ENCODE results near the gene CCDC68. TPM values are rescaled to one million over a fixed set of nuclear protein-coding genes. Genes with fewer than 3 reads are reported as not detected.

CCDC68 gene
- total and polyA plus RNA-seq, 9 donors: 5.4 to 62.8 (median 11.2) TPM

DNA sequence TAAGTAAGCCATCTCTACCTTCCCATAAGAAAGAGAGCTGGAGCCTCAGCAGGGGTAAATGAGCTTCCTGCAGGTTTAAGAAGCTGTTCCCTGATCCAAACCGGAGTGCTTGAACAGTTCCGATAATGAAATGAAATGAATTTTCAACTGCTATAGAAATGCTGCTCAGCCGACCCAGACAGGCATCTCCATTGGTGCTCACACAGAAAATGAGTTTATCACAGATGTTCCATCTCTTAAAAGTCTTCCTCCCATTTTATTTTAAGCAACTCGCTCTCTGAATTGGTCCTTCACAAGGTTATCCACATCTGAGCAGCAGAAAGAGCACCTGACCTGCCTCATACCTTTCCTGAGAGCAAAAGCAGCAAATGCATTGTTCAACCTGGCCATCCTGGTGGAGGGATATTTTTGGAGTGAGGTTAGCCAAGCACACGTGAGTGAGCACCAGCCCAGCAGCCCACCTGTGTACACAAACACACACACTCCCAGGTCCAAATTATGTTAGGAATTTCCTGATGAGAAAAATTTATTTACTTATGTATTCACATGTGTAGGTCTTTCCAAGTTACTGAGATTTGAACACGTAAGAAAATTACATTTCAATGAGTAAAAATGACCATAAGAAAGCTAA lies 42.2 kb upstream of the CCDC68 start:
- Histone ChIP-seq H3K9me3 (no peaks in the 10 kb centered on the region), H3K27ac (no peak overlapping the region), H3K4me1 (ENCODE audit: insufficient read depth) (no peaks in the 10 kb centered on the region), H3K36me3 (no peaks in the 10 kb centered on the region), H3K27me3 (no peaks in the 10 kb centered on the region), H3K4me3 (no peak overlapping the region)
- intact Hi-C loops (cut with DNase I): no loop called here
- no peak for DNase-seq
- WGBS, 3 donors: 49 to 60% (median 57%) methylated on average over 6 of the region's 6 CpGs
- TF ChIP-seq, protein P1, sequence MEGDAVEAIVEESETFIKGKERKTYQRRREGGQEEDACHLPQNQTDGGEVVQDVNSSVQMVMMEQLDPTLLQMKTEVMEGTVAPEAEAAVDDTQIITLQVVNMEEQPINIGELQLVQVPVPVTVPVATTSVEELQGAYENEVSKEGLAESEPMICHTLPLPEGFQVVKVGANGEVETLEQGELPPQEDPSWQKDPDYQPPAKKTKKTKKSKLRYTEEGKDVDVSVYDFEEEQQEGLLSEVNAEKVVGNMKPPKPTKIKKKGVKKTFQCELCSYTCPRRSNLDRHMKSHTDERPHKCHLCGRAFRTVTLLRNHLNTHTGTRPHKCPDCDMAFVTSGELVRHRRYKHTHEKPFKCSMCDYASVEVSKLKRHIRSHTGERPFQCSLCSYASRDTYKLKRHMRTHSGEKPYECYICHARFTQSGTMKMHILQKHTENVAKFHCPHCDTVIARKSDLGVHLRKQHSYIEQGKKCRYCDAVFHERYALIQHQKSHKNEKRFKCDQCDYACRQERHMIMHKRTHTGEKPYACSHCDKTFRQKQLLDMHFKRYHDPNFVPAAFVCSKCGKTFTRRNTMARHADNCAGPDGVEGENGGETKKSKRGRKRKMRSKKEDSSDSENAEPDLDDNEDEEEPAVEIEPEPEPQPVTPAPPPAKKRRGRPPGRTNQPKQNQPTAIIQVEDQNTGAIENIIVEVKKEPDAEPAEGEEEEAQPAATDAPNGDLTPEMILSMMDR (IDR thresholded peaks at IDR 0.05): no peak
- TF ChIP-seq POLR2A (IDR thresholded peaks at IDR 0.05) (no peak), EP300 (IDR thresholded peaks at IDR 0.05) (no peak)

GRCh38 chr18:55000529-55000928 lies 41.3 kb upstream of the CCDC68 start:
- no peaks in the 10 kb centered on the region for H3K27me3 ChIP-seq
- TF ChIP-seq EP300 (IDR thresholded peaks at IDR 0.05): no peak
- TF ChIP-seq, protein P1 (IDR thresholded peaks at IDR 0.05): no peak
- no peak for TF ChIP-seq POLR2A (IDR thresholded peaks at IDR 0.05)
- H3K36me3 ChIP-seq: no peaks in the 10 kb centered on the region
- no peak overlapping the region for H3K27ac ChIP-seq
- intact Hi-C loops (cut with DNase I): no loop called here
- DNase-seq: no peak
- H3K4me3 ChIP-seq: no peak overlapping the region
- whole genome bisulfite sequencing, 3 donors: 77 to 96% (median 94%) methylated on average over 5 of the region's 5 CpGs
- no peaks in the 10 kb centered on the region for H3K9me3 ChIP-seq
- no peaks in the 10 kb centered on the region for H3K4me1 ChIP-seq (ENCODE audit: insufficient read depth)

- no peaks in the 10 kb centered on the region for H3K27me3 ChIP-seq
- no peak overlapping the region for H3K4me3 ChIP-seq
- no peak for DNase-seq
- no peaks in the 10 kb centered on the region for H3K4me1 ChIP-seq (ENCODE audit: insufficient read depth)
- H3K27ac ChIP-seq: no peak overlapping the region
- WGBS, 3 donors: 94 to 97% (median 95%) methylated on average over 5 of the region's 5 CpGs
- H3K9me3 ChIP-seq: no peaks in the 10 kb centered on the region
- TF ChIP-seq POLR2A (IDR thresholded peaks at IDR 0.05): no peak
- TF ChIP-seq, protein P1 (IDR thresholded peaks at IDR 0.05): no peak
- TF ChIP-seq EP300 (IDR thresholded peaks at IDR 0.05): no peak
- intact Hi-C loops (cut with DNase I): no loop called here
- H3K36me3 ChIP-seq: no peaks in the 10 kb centered on the region
These were observed 39.8 kb upstream of the CCDC68 start for GRCh38 chr18:54999016-54999415.

- H3K27ac ChIP-seq: no peak overlapping the region
- intact Hi-C loops (cut with DNase I): no loop called here
- TF ChIP-seq, protein P1 (IDR thresholded peaks at IDR 0.05): no peak
- TF ChIP-seq EP300 (IDR thresholded peaks at IDR 0.05) (no peak), POLR2A (IDR thresholded peaks at IDR 0.05) (no peak)
- H3K36me3 ChIP-seq: no peaks in the 10 kb centered on the region
- WGBS, 3 donors: 94 to 96% (median 95%) methylated on average over 5 of the region's 5 CpGs
- H3K4me3 ChIP-seq: no peak overlapping the region
- H3K9me3 ChIP-seq: no peaks in the 10 kb centered on the region
- no peaks in the 10 kb centered on the region for H3K27me3 ChIP-seq
- H3K4me1 ChIP-seq (ENCODE audit: insufficient read depth): no peaks in the 10 kb centered on the region
- DNase-seq: no peak
These were observed 36.3 kb upstream of the CCDC68 start for GRCh38 chr18:54995421-54996143.
